Mesenchymal stem cell (in vitro differentiated cells and primary cell): ENCODE data around the gene HIP1.

Experiments used
- DNase-seq: peaks from one replicate; pipeline ENCODE4 v3.0.0-alpha.2; 2013
- H2AFZ ChIP-seq: one replicate; pipeline ENCODE4 v1.6.1; 2013; ENCODE audit warnings: low read depth, mild to moderate bottlenecking, control low read depth, inconsistent platforms, low read length, moderate library complexity
- H2AK5ac ChIP-seq: 2 replicates; pipeline ENCODE4 v1.6.1; 2013; ENCODE audit warnings: low read length, moderate library complexity, mild to moderate bottlenecking, inconsistent platforms; ENCODE audit not compliant: severe bottlenecking
- H2BK120ac ChIP-seq: one replicate; pipeline ENCODE4 v1.6.1; 2013; ENCODE audit warnings: low read depth, mild to moderate bottlenecking, inconsistent platforms, low read length, moderate library complexity
- H2BK12ac ChIP-seq, 2 experiments: one replicate each; pipeline ENCODE4 v1.6.1; 2013; ENCODE audit warnings: inconsistent platforms in 2 of 2, low read length in 2 of 2, mild to moderate bottlenecking in 2 of 2, moderate library complexity in 2 of 2, control low read depth in 1 of 2
- H2BK15ac ChIP-seq: one replicate; pipeline ENCODE4 v1.6.1; 2013; ENCODE audit warnings: mild to moderate bottlenecking, low read depth, inconsistent platforms; ENCODE audit not compliant: poor library complexity, severe bottlenecking
- H2BK5ac ChIP-seq: 2 replicates; pipeline ENCODE4 v1.6.1; 2013; ENCODE audit warnings: low read depth, mild to moderate bottlenecking, low read length, control low read depth, inconsistent platforms; ENCODE audit not compliant: poor library complexity, severe bottlenecking
- H3K14ac ChIP-seq, 2 experiments: one replicate each; pipeline ENCODE4 v1.6.1; 2013; ENCODE audit warnings: inconsistent platforms in 2 of 2, low read length in 2 of 2, control low read depth in 1 of 2, mild to moderate bottlenecking in 1 of 2, moderate library complexity in 1 of 2
- H3K18ac ChIP-seq, 2 experiments: one replicate each; pipeline ENCODE4 v1.6.1; 2013; ENCODE audit warnings: inconsistent platforms in 2 of 2, low read length in 2 of 2, control low read depth in 1 of 2, low read depth in 1 of 2, mild to moderate bottlenecking in 1 of 2
- H3K23ac ChIP-seq, 2 experiments: one replicate each; pipeline ENCODE4 v1.6.1; 2013; ENCODE audit warnings: inconsistent platforms in 2 of 2, low read length in 2 of 2, mild to moderate bottlenecking in 2 of 2, moderate library complexity in 2 of 2, control low read depth in 1 of 2
- H3K27ac ChIP-seq: 2 replicates; pipeline ENCODE4 v1.5.1; 2013; ENCODE audit warnings: mild to moderate bottlenecking, moderate library complexity, low read length, control low read depth, inconsistent platforms; ENCODE audit not compliant: poor library complexity, severe bottlenecking
- H3K27me3 ChIP-seq, 2 experiments: 2 replicates each; pipeline versions ENCODE4 v1.6.1 to v1.7.0; 2013; ENCODE audit warnings: low read length in 2 of 2, mild to moderate bottlenecking in 2 of 2, moderate library complexity in 2 of 2, control low read depth in 1 of 2, inconsistent platforms in 1 of 2; ENCODE audit not compliant: control insufficient read depth in 1 of 2, insufficient read depth in 1 of 2
- H3K36me3 ChIP-seq, 2 experiments: 2 replicates each; pipeline versions ENCODE4 v1.6.1 to v1.7.0; 2013; ENCODE audit warnings: low read length in 2 of 2, control low read depth in 1 of 2, inconsistent platforms in 1 of 2, low read depth in 1 of 2, mild to moderate bottlenecking in 1 of 2; ENCODE audit not compliant: insufficient read depth in 2 of 2, control insufficient read depth in 1 of 2
- H3K4ac ChIP-seq, 2 experiments: one replicate each; pipeline ENCODE4 v1.6.1; 2013; ENCODE audit warnings: inconsistent platforms in 2 of 2, low read length in 2 of 2, mild to moderate bottlenecking in 2 of 2, moderate library complexity in 2 of 2, control low read depth in 1 of 2, low read depth in 1 of 2
- H3K4me1 ChIP-seq: 2 replicates; pipeline ENCODE4 v1.6.1; 2013; ENCODE audit warnings: low read depth, low read length, control low read depth; ENCODE audit not compliant: control insufficient read depth, insufficient read depth
- H3K4me2 ChIP-seq: 2 replicates; pipeline ENCODE4 v1.6.1; 2013; ENCODE audit warnings: low read length, mild to moderate bottlenecking, inconsistent platforms; ENCODE audit not compliant: poor library complexity, severe bottlenecking
- H3K4me3 ChIP-seq, 2 experiments: 2 replicates each; pipeline versions ENCODE4 v1.5.1 to v1.7.0; 2013; ENCODE audit warnings: low read length in 2 of 2, mild to moderate bottlenecking in 2 of 2, control low read depth in 1 of 2, low read depth in 1 of 2; ENCODE audit not compliant: insufficient read depth in 1 of 2
- H3K79me1 ChIP-seq: replicated peaks from 2 replicates; pipeline ENCODE4 v1.6.1; 2013; ENCODE audit warnings: mild to moderate bottlenecking, control low read depth, low read length, inconsistent platforms; ENCODE audit not compliant: poor library complexity, severe bottlenecking
- H3K9ac ChIP-seq: 2 replicates; pipeline ENCODE4 v1.7.0; 2013; ENCODE audit warnings: mild to moderate bottlenecking, low read length, moderate library complexity
- H3K9me3 ChIP-seq: 2 replicates; pipeline ENCODE4 v1.7.0; 2013; ENCODE audit warnings: mild to moderate bottlenecking, low read length; ENCODE audit not compliant: control insufficient read depth
- H4K8ac ChIP-seq: one replicate; pipeline ENCODE4 v1.6.1; 2013; ENCODE audit warnings: inconsistent platforms, mild to moderate bottlenecking, low read length, moderate library complexity
- H4K91ac ChIP-seq: one replicate; pipeline ENCODE4 v1.6.1; 2013; ENCODE audit warnings: mild to moderate bottlenecking, low read length, inconsistent platforms
- WGBS: methylation state at CpG from one replicate; pipeline ENCODE4 v1.1.7; 2013; ENCODE audit warnings: mixed read lengths; 5-methylcytosine and 5-hydroxymethylcytosine counted together

The HIP1 gene

DNA sequence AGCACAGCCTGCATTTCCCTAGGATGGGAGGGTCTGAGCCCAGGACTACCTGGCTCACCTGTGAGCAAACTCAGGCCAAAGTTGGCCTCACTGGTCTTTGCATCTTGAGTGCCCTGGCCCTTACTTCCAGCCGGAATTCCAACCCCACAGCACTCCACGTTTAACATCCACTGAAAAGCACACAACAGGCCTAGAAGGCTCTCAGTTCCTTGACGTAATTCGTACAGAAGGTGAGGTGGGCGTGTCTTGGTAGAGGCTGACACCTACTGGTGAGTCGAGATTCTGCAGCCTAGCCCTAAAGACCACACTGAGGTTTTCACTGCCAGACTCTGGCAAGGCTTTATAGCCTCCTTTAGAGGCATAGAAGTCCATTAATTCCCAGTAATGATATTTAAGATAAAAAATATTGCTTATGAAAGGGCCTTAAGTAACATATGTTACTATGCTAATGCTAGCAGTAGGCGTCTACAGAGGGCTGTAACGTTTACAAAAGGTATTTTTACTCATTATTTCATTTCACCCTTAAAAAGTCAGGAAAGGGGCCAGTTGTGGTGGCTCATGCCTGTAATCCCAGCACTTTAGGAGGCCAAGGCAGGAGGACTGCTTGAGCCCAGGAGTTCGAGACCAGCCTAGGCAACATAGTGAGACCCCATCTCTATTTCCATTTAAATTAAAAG lies 95.8 kb downstream of the HIP1 start:
- no peak overlapping the region for H3K4ac ChIP-seq
- H3K36me3 ChIP-seq = no peaks in the 10 kb centered on the region
- H4K8ac ChIP-seq = no peak overlapping the region
- H3K4me3 ChIP-seq = no peak overlapping the region
- no peak overlapping the region for H4K91ac ChIP-seq
- H3K9ac ChIP-seq = no peak overlapping the region
- H2BK15ac ChIP-seq = no peak overlapping the region
- no peaks in the 10 kb centered on the region for H3K9me3 ChIP-seq
- no peak overlapping the region for H2AFZ ChIP-seq
- no peaks in the 10 kb centered on the region for H3K27me3 ChIP-seq
- peak overlapping the region in 1 of 2 experiments; percentile 33 for H2BK12ac ChIP-seq
- no peak overlapping the region for H3K14ac ChIP-seq
- H3K27ac ChIP-seq = no peak overlapping the region
- no peak overlapping the region for H2BK120ac ChIP-seq
- peaks cover 15% of the 10 kb centered on the region for H3K4me1 ChIP-seq
- H3K18ac ChIP-seq = no peak overlapping the region
- no peak overlapping the region for H2AK5ac ChIP-seq
- H3K4me2 ChIP-seq = no peak overlapping the region
- peak; percentile 65 for DNase-seq
- no peak overlapping the region for H2BK5ac ChIP-seq
- WGBS = 29% methylated on average over 5 of the region's 9 CpGs
- H3K79me1 ChIP-seq = peaks cover 5% of the 10 kb centered on the region
- no peak overlapping the region for H3K23ac ChIP-seq

DNA sequence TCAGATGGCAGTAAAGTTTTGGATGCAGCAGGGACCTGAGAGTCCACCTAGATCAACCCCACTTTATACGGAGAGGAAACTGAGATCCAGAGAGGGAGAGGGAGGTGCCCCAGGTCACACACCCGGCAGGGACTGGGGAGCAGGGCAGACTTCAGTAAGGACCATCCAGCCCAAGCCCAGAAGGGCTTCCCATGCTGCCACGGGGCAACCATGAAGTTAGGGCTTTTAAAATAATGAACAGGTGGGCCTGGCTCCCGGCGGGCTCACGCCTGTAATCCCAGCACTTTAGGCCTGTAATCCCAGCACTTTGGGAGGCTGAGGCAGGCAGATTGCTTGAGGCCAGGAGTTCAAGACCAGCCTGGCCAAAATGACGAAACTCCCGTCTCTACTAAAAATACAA lies 98.5 kb downstream of the HIP1 start:
- H3K27me3 ChIP-seq = no peaks in the 10 kb centered on the region
- no peak for DNase-seq
- no peak overlapping the region for H3K23ac ChIP-seq
- H2BK15ac ChIP-seq = no peak overlapping the region
- H3K14ac ChIP-seq = no peak overlapping the region
- H3K4ac ChIP-seq = no peak overlapping the region
- H2BK5ac ChIP-seq = no peak overlapping the region
- H3K79me1 ChIP-seq = peaks cover 13% of the 10 kb centered on the region
- no peak overlapping the region for H3K4me3 ChIP-seq
- WGBS = 69% methylated on average over 8 of the region's 8 CpGs
- no peak overlapping the region for H3K18ac ChIP-seq
- peak overlapping the region; percentile 88 for H3K4me2 ChIP-seq
- H2AK5ac ChIP-seq = no peak overlapping the region
- H2BK12ac ChIP-seq = peak overlapping the region in 1 of 2 experiments; percentile 29
- H3K36me3 ChIP-seq = no peaks in the 10 kb centered on the region
- no peak overlapping the region for H4K91ac ChIP-seq
- no peak overlapping the region for H3K27ac ChIP-seq
- H2BK120ac ChIP-seq = no peak overlapping the region
- no peak overlapping the region for H4K8ac ChIP-seq
- no peak overlapping the region for H3K9ac ChIP-seq
- H3K4me1 ChIP-seq = peaks cover 18% of the 10 kb centered on the region
- H3K9me3 ChIP-seq = no peaks in the 10 kb centered on the region
- H2AFZ ChIP-seq = no peak overlapping the region

DNA sequence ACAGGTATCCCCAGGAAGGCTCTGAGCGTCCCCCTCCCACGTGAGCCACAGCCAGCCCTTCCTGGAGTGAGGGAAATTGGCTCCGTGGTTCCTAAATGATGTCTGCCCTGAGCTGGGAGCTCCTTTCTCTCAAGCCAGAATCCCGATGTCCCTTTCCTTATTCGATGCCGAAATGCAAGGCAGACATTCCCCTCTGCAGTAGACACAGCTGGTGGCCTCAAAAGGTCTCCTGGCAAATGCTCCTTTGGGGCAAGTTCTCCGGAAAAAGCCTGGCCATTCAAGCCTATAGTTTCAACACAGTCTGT lies 98.9 kb downstream of the HIP1 start:
- Histone ChIP-seq H3K36me3 (no peaks in the 10 kb centered on the region), H3K79me1 (peaks cover 13% of the 10 kb centered on the region), H3K27me3 (no peaks in the 10 kb centered on the region), H4K8ac (peak overlapping the region; percentile 59), H2AFZ (no peak overlapping the region), H3K4ac (no peak overlapping the region), H3K4me1 (peaks cover 18% of the 10 kb centered on the region), H2AK5ac (peak overlapping the region; percentile 15), H3K9ac (peak overlapping the region; percentile 74), H3K4me2 (peak overlapping the region; percentile 88), H2BK120ac (no peak overlapping the region), H2BK12ac (peak overlapping the region in 1 of 2 experiments; percentile 12), H3K4me3 (peak overlapping the region; percentile 72 to 78), H3K23ac (no peak overlapping the region), H3K18ac (peak overlapping the region in 1 of 2 experiments; percentile 90), H4K91ac (peak overlapping the region; percentile 88), H3K14ac (no peak overlapping the region), H2BK15ac (no peak overlapping the region), H3K9me3 (no peaks in the 10 kb centered on the region), H3K27ac (peak overlapping the region; percentile 41), H2BK5ac (peak overlapping the region; percentile 22)
- no peak for DNase-seq
- 8% methylated on average over 7 of the region's 7 CpGs for WGBS

DNA sequence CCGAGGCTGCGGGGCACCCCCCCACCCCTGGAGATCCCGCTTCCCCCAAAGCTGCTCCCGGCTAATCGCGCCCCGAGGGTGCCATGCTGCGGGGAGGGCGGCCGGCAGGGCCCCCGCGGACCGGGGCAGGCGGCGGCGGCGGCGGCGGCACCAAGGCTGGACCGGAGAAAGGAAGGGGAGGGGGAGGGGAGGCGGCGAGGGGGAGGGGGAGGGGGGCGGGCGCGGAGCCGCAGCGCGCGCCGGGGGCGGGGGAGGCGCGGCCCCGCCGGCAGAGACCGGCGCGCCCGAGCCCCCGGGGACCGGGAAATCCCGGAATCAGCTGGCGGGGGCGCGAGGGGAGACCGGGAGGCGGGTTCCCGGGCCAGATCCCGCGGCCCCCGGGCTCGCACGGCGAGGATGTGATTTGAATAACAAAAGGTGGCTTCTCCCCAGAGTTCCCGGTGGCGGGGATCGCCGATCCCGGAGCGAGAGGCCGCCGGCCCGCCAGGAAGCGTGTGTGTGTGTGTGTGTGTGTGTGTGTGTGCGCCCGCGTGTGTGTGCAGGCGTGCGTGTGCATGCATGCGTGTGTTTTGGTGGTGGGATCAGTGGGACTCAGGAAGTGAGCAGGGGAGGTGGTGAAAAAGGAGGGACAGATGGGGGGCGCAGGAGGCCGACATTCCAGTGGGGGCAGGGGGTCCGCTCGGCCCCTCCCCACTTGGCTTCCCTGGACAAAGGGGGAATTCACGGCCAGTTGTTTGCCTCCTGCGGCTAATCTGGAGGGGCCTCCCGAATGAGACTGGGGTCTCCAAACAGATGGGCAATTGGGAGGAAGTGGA lies 99.5 kb downstream of the HIP1 start:
- H3K4me2 ChIP-seq = peak overlapping the region; percentile 88
- H2BK120ac ChIP-seq = peak overlapping the region; percentile 64
- peak overlapping the region; percentile 67 for H2AFZ ChIP-seq
- H3K4me3 ChIP-seq = peak overlapping the region; percentile 72 to 78
- H2AK5ac ChIP-seq = no peak overlapping the region
- H4K91ac ChIP-seq = peak overlapping the region; percentile 88
- peak overlapping the region; percentile 61 for H4K8ac ChIP-seq
- H3K4ac ChIP-seq = peak overlapping the region in 1 of 2 experiments; percentile 89
- no peaks in the 10 kb centered on the region for H3K9me3 ChIP-seq
- peaks cover 18% of the 10 kb centered on the region for H3K4me1 ChIP-seq
- no peak overlapping the region for H3K23ac ChIP-seq
- peak; percentile 65 for DNase-seq
- H3K27me3 ChIP-seq = no peaks in the 10 kb centered on the region
- peak overlapping the region; percentile 93 for H2BK15ac ChIP-seq
- peak overlapping the region in 1 of 2 experiments; percentile 51 for H2BK12ac ChIP-seq
- under 1% methylated on average over 31 of the region's 77 CpGs for WGBS
- H3K18ac ChIP-seq = peak overlapping the region; percentile 83 to 90
- peak overlapping the region; percentile 22 for H2BK5ac ChIP-seq
- H3K79me1 ChIP-seq = peaks cover 12% of the 10 kb centered on the region
- H3K27ac ChIP-seq = peak overlapping the region; percentile 41
- H3K36me3 ChIP-seq = no peaks in the 10 kb centered on the region
- peak overlapping the region; percentile 74 for H3K9ac ChIP-seq
- peak overlapping the region in 1 of 2 experiments; percentile 45 for H3K14ac ChIP-seq
